Activated gamma-delta T cell (primary cell): Measurements from ENCODE around the gene PTGER2.
A peak's percentile ranks its signal among the peaks of the same experiment; 100 is the strongest.

Experiments used
- DNase-seq: peaks from one replicate; lab custom pipeline; 2025; lab: John Stamatoyannopoulos, UW
- total RNA-seq, 2 donors: gene quantifications; one replicate each; lab custom pipeline; 2026; lab: John Stamatoyannopoulos, UW

PTGER2 gene, protein sequence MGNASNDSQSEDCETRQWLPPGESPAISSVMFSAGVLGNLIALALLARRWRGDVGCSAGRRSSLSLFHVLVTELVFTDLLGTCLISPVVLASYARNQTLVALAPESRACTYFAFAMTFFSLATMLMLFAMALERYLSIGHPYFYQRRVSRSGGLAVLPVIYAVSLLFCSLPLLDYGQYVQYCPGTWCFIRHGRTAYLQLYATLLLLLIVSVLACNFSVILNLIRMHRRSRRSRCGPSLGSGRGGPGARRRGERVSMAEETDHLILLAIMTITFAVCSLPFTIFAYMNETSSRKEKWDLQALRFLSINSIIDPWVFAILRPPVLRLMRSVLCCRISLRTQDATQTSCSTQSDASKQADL
- 53.4 to 58.9 reads per million in 2 donors for total RNA-seq

DNA sequence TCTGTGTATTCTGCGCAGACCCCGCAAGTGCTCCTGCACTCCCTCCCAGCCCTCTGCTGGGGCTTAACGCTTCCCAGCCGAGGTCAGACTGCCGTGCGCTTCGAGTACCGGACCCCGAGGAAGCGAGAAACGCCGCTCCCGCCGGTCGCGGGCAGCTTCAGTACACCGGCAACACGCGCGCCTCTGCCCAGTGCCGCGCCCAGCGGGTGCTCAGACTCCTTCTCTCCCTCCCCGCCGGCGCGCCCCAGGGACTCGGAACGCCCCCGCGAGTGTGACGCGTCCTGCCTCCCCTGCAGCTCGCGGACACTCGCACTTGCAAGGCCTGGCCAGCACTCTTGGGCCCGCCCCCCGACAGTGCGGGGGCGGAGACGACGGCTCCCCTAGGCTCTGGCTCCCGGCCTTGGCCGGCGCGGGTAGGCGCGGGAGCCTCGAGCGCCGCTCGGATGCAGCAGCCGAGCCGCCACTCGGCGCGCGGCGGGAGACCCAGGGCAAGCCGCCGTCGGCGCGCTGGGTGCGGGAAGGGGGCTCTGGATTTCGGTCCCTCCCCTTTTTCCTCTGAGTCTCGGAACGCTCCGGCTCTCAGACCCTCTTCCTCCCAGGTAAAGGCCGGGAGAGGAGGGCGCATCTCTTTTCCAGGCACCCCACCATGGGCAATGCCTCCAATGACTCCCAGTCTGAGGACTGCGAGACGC is at the start of gene PTGER2:
Gene PTGER2 (plus strand): TSS at position 410 of the 692 bp plus-strand sequence. CDS start 237 bp downstream, at position 647.
- DNase-seq = peak; percentile 77

DNA sequence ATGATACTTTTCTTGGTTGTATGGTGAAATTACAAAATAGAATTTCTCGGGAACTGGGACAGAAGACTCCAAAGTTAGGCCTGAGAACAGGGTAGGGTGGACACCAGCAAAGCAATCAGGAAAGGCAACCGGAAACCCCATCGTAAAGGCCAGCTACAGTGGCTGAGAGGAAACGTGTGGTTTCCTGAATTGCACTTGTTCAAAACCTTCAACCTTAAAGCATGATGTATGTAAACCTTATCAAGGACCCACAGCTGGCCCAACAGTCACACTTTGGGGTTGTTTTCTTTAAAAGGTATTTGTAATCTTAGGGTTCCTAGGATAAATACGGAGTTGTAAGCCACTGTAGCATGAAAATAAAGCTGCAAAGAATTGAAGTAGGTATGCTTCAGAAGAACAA is 48.9 kb upstream of the PTGER2 start:
- no peak for DNase-seq

DNA sequence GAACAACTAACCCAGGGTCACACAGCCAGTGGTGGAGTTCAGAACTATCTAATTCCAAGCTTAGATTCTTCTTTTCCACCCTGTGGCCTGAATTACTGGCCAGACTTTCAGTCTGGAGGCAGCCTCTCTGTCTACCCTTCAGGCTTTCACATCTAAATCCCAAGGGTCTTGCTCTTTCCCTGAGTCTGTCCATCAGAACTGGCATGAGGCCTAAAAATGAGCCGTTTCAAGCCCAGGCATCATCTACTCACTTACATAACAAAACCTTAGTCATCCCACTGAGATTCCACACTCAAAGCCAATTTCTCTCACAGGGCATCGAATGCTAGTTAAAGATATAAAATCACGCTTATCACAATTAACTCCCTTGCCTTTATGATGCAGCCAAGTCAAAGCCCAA is 47.9 kb upstream of the PTGER2 start:
- no peak for DNase-seq

DNA sequence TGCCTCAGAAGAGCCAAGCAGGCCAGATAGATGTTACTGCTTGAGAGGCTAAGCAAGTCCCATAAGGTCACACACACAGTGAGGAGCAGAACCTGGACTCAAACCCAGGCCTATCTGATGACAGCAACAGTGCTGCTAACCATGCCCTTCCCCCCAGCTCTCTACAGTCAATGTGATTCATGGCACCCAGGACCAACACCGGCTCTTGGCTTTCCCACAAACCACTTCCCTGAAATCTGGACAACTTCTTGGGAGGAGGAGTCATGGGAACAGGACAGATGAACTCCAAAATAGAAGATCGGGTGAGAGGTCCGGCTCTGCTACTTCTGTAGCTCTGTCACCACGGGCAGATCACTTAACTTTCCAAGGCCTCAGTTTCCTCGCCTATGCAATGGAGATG is 47.3 kb upstream of the PTGER2 start:
- no peak for DNase-seq

DNA sequence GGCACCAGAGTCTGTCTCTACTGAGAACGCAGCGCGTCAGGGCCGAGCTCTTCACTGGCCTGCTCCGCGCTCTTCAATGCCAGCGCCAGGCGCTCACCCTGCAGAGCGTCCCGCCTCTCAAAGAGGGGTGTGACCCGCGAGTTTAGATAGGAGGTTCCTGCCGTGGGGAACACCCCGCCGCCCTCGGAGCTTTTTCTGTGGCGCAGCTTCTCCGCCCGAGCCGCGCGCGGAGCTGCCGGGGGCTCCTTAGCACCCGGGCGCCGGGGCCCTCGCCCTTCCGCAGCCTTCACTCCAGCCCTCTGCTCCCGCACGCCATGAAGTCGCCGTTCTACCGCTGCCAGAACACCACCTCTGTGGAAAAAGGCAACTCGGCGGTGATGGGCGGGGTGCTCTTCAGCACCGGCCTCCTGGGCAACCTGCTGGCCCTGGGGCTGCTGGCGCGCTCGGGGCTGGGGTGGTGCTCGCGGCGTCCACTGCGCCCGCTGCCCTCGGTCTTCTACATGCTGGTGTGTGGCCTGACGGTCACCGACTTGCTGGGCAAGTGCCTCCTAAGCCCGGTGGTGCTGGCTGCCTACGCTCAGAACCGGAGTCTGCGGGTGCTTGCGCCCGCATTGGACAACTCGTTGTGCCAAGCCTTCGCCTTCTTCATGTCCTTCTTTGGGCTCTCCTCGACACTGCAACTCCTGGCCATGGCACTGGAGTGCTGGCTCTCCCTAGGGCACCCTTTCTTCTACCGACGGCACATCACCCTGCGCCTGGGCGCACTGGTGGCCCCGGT is 46.4 kb upstream of the PTGER2 start, which contains the start of gene PTGDR:
Gene PTGDR (plus strand): TSS at position 198 of the 778 bp plus-strand sequence. CDS start 117 bp downstream, at position 315.
- DNase-seq = peak; percentile 46

DNA sequence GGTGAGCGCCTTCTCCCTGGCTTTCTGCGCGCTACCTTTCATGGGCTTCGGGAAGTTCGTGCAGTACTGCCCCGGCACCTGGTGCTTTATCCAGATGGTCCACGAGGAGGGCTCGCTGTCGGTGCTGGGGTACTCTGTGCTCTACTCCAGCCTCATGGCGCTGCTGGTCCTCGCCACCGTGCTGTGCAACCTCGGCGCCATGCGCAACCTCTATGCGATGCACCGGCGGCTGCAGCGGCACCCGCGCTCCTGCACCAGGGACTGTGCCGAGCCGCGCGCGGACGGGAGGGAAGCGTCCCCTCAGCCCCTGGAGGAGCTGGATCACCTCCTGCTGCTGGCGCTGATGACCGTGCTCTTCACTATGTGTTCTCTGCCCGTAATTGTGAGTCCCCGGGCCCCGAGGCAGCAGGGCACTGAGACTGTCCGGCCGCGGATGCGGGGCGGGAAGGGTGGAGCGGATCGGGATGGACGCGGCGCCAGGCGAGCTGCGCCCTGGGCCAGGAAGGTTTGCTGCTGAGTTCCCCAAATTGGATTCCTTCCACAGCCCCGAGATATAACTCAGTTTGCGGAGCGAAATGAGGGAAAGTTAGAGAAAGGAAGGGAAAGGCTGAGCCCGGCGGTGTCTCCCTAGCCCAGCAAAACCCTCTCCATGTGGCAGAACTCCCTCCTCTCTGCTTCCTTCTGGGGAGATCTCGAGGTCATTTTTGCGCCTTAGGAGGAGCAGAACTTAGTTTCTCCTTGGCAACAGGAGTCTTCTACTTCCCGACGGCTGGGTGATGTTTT is 45.6 kb upstream of the PTGER2 start:
- DNase-seq = peak; percentile 15

DNA sequence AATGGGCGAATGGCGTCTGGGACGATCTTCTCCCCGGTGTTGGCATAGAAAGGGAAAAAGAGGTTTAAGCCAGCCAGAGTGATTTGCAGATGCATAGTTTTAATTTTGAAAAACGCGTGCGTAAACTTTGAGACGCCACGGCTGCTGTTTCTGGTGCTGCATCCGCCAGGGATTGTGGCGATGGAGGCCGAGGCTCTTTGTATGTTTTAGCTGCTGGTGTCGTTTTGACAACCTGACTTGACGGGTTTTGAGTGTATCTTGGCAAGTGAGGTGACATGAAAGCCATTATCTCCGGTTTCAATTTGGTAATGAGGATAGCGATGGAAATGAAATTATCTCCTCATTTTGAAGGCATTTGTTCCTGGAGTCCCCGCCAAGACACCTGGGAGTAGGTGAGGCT is 45.0 kb upstream of the PTGER2 start:
- DNase-seq = no peak

DNA sequence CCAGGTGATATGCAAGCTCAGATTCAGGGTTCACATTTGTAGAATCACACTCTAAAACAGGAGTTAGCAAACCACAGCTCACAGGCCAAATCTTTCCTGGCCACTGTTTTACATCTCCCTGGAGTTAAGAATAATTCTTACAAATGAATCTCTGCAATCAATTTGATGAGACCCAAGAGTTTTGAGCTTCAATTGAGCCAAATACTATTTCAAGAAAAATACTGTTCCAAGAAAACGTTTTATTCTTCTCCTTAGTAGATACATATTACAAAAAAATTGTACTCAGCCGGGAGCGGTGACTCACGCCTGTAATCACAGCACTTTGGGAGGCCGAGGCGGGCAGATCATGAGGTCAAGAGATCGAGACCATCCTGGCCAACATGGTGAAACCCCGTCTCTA is 44.1 kb upstream of the PTGER2 start:
- DNase-seq = no peak

DNA sequence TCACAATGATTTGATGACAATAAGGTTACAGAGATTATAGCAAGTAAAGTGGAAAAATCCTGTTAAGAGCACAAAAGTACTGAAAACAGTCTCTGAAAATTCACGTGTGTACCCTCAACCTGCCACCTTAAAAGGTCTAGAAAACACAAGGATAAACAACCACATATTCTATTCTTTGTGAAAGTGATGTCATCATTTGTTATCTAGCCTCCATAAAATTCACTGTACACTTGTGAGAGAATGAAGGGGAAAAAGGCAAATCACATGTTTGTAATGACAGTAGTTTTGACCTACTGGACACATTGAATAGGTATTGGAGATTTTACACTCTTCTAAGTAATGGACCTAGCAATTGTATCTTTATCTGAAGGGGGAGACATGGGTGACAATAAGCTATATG is 42.6 kb upstream of the PTGER2 start:
- no peak for DNase-seq

DNA sequence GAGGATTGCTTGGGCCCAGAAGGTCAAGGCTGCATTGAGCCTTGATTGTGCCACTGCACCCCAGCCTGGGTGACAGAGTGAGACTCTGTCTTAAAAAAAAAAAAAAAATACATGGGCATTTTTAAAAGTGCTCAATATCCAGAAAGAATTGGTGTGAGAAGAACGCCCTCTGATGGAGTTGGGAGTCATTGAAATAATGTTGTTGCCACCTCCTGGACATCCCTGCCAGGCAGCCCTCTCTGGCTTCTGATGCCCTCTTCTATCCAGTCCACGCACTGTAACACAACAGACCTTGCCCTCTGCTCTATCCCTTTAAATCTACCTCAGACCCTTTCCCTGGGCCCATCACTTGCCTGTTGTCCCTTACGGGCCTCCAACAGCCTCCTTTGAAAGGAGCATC is 41.7 kb upstream of the PTGER2 start:
- DNase-seq = no peak

DNA sequence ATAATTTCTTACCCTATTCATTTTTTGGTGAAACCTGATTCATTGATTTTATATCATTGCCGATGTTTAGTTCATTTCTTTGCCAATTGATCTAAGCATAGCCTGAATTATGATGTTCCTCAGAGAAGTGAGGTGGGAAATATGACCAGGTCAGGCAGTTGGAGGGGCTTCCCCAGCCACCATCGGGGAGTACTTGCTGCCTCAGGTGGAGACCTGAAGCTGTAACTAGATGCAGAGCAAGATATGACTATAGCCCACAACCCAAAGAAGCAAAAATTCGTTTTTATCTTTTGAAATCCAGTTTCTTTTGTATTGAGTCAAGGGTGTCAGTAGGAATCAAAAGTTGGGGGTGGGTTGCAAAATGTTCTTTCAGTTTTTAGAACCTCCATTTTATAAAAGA is 38.7 kb upstream of the PTGER2 start:
- no peak for DNase-seq

DNA sequence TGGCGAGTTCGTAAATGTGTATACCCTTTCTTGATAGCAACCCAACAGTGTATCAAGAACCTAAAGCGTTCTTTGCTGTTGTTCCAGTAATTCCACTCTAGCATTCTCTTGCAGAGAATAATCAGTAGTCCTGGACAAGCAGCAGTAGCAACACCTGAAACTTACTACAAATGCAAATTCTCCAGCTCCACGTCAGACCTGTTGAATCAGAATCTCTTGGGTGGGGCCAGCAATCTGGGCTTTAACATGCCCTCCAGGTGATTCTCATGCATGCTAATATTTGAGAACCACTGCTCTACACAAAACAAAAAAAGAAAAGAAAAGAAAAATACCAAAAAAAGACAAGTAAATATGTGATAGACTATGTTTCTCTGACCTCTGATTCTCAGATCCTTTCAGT is 36.6 kb upstream of the PTGER2 start:
- no peak for DNase-seq

DNA sequence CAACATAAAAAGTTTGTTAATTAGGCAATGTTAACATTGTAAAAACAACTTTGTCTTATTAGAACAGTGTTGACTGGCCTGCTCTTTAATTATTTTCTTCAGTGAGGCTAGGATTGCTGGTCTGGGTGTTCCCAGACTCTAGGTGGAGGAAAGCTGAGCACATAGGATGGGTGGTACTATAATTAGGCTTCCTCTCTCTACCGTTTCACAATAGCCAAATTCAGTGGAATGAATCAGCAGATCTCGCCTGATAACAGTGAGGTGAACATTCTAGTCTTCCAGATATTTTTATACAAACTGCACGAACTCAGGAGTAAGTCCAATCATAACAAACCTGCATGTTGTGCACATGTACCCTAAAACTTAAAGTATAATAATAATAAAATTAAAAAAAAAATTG is 34.7 kb upstream of the PTGER2 start:
- DNase-seq = no peak

DNA sequence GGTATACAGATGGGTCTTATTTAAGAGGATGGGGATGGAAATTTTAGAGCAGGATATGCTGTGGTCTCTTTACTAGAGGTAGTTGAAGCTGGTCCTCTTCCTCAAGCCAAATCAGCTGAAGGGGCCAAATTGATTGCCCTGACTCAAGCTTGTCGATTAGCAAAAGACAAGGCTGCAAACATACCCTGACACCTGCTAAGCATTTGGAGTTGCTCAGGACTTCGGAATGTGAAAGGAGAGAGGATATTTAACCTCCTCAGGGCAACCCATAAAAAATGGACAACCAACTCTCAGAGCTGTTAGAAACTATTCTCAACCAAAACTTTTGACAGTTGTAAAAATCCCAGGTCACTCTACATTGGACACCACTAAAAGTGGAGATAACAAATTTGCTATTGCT is 31.0 kb upstream of the PTGER2 start:
- DNase-seq = no peak

DNA sequence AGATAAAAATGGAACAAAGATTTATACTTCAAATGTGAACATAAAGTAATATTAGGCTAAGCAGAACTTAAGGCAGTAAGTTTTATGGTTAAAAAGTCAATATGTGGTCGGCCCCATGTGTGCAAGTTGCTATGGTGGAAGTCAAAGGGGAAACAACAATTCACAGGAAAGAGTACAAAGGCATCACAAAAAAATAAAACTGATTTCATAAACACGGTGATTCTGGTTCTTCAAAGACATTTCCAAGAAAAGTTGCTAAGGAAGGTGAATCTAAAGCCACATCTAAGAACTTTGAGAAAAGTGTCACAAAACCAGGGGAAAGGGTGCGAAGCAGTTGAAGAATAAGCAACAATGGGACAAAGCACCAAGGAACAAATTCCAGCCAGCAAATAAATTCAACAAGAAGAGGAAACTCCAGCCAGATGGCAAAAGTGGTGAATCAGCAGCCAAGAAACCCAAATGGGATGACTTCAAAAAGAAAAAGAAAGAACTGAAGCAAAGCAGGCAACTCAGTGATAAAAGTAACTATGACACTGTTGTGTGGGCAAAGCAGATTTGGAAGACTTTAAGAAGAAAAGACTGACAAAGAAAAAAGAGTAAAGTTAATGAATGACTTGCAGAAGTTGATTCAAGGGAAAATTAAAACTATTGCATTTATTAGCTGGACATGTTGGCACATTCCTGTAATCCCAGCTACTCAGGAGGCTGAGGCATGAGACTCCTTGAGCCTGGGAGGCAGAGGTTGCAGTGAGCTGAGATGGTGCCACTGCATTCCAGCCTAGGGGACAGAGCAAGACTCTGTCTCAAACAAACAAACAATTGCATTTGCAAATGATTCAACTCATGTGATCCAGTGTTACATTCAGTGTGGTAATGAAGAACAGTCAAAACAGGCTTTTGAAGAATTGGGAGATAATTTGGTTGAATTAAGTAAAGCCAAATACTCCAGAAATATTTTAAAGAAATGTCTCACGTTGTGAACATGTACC is 27.2 kb upstream of the PTGER2 start:
- no peak for DNase-seq

DNA sequence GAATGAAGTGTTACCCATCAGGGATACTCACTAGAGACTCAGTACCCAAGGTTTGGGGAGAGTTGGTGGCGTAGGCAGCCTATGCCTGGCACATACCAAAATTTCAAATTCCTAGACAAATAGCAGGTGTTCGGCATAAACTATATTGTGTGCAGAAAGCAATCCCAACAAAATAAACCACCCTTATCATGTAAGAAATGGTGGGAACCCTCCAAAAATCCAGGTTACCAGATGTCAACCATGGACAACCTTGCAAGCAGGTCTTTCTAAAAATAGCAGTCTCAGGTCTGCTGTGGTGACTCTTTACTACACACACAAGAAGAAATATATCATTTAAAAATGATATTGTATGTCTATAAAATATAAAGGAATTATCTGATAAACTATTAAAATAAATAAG is 17.7 kb upstream of the PTGER2 start:
- no peak for DNase-seq

DNA sequence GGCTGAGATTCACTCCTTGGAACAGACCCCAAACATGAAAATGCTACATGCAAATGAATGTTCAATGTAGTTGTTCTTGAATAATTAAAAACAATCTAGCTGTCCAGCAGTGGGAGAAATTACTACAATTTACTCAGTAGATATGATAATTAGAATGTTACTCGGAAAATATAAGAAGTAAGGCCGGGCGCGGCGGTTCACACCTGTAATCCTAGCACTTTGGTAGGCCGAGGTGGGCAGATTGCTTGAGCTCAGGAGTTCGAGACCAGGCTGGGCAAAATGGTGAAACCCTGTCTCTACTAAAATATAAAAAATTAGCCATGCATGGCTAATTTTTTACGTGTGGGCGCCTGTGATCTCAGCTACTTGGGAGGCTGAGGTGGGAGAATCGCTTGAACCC is 15.3 kb upstream of the PTGER2 start:
- DNase-seq = no peak

DNA sequence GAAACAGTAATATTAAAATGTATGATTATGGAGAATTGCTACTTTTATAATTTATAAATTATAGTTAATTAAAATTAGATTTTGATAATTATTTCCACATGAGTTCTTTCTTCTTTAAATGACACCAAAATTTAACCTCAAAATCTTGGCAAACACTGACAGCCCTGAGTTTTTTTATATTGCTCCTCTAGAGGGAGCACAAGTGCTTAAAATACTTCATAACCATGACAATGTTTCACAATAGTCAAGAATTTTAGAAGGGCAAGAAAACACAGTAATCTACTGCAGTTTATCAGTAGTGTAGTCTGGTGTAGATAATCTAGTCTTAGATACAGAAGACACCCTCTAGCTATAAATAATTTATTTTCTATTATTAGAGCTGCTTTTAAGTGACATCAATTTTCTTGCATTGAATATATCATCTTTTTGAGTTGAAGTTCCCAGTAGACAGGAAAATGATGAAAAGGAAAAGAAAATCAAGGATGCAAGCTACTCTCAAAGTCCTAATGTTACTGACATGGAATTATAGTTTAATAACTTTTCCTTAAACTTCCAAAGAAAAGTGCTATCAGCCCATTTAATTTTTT is 14.3 kb upstream of the PTGER2 start:
- no peak for DNase-seq

DNA sequence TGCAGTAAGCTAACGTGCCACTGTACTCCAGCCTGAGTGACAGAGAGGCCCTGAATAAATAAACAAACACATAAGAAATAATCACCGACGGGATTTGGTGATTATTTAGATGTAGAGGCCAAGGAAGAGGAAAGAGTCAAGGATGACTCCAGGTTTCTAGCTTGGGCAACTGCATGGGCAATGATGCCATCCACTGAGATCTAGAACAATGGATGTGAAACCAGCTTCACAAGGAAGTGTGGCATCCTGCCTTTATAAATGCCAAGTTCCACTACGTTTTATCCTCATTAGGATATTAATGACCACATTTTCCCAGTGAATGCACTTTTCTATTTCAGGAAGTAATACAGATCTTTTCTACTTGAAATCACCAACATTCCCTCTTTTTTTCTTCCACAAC is 10.9 kb upstream of the PTGER2 start:
- DNase-seq = no peak

DNA sequence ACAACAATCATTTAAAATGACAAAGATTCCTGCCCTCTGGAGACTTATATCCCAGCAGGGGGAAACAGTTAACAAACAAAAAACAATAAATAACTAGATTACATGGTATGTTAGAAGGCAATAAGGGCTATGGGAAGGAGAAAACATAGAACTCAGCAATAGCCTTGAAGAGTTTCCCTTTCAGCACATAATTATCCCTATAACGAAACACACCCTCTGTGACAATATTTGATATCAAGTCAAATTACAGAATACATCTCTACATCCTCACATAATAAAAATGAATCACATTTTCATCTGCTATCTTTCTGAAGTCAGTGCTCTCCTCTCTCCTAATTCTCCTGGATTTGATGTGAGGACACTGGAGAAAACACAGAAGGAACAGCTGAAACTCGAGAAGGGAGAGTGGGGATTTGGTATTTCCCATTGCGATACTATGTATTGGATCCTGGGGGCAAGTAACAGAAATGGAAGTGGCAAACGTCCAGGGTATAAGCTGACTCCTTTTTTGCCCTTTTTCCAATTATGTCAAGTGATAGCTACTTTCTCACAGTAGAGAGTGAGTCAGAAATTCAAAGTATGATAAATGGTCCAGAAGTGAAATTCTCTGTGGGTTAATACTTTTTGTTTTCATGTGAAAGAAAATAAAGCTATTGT is 9.7 kb upstream of the PTGER2 start:
- no peak for DNase-seq
